Measurements from ENCODE around the gene GDPD3.

GDPD3 gene

GRCh38 chr16:30060346-30060745 is 53.0 kb downstream of the GDPD3 start:
- POLR2A ChIA-PET, result no interaction called here
- DNase-seq (ENCODE audit: low read depth, low spot score), result no peak
- TF ChIP-seq CTCF (IDR thresholded peaks at IDR 0.05; ENCODE audit: insufficient read depth, low read length, missing control alignments), result no peak
- CTCF ChIA-PET, result no interaction called here
- H3K4me3 ChIP-seq (ENCODE audit: low read depth, low read length), result no peak overlapping the region

- no peak overlapping the region; the same call in 1 of the 2 replicates for H3K4me3 ChIP-seq (ENCODE audit: low read depth, low read length)
- ChIA-PET POLR2A (interaction anchor here (2.1 kb wide), 1 partner anchor 10 kb away, joined by 11 read pairs; the partner anchor contains the start of gene ALDOA), CTCF (interaction anchor here (0.5 to 4.3 kb wide), 15 partner anchors 9 to 355 kb away, joined by 3 to 17 read pairs (median 4); partner anchors contain the start of genes ALDOA, GDPD3, KIF22 and TBX6)
- peak; percentile 72 for TF ChIP-seq CTCF (IDR thresholded peaks at IDR 0.05; ENCODE audit: insufficient read depth, low read length, missing control alignments)
- DNase-seq (ENCODE audit: low read depth, low spot score), result no peak
Measured at GRCh38 chr16:30054959-30055553, 58.3 kb downstream of the GDPD3 start.

Measured in AG04449 (cell line).